Stimulated activated CD4-positive, alpha-beta T cell treated with anti-CD3 and anti-CD28 coated beads, Interleukin-2, amount 100 ng/mL, for 48 hours (primary cell): ENCODE measurements around the gene GLRX2.
A peak's percentile ranks its signal among the peaks of the same experiment; 100 is the strongest.

Source experiments
- DNase-seq, 2 donors: peaks; one replicate each; pipeline ENCODE4 v3.0.0-alpha.2; 2020

Gene GLRX2

GRCh38 chr1:193111641-193112090 lies 6.5 kb upstream of the GLRX2 start:
- DNase-seq = no peak

GRCh38 chr1:193110864-193111263 lies 5.7 kb upstream of the GLRX2 start:
- DNase-seq = no peak

- DNase-seq = no peak
Measured at GRCh38 chr1:193110246-193110645, 5.0 kb upstream of the GLRX2 start.

- no peak for DNase-seq
Measured at GRCh38 chr1:193109619-193110018, 4.4 kb upstream of the GLRX2 start.

- no peak for DNase-seq
Measured at GRCh38 chr1:193108471-193108870, 3.3 kb upstream of the GLRX2 start.

- no peak for DNase-seq
Measured at GRCh38 chr1:193105821-193106177, 585 bp upstream of the GLRX2 start.

GRCh38 chr1:193104502-193104906 lies 710 bp downstream of the GLRX2 start:
- DNase-seq = peak; percentile 10 to 12

- no peak for DNase-seq
Measured at GRCh38 chr1:193103759-193104501, 1.3 kb downstream of the GLRX2 start.

- no peak for DNase-seq
Measured at GRCh38 chr1:193102662-193103061, 2.6 kb downstream of the GLRX2 start.

- DNase-seq = no peak
Measured at GRCh38 chr1:193094112-193094511, 11.1 kb downstream of the GLRX2 start.

- DNase-seq = no peak
Measured at GRCh38 chr1:193090865-193091264, 14.3 kb downstream of the GLRX2 start.

GRCh38 chr1:193087893-193088292 lies 17.3 kb downstream of the GLRX2 start:
- DNase-seq = no peak

GRCh38 chr1:193086342-193086741 lies 18.9 kb downstream of the GLRX2 start:
- DNase-seq = no peak

- DNase-seq = no peak
Measured at GRCh38 chr1:193085263-193085662, 20.0 kb downstream of the GLRX2 start.

GRCh38 chr1:193083365-193084088 lies 21.7 kb downstream of the GLRX2 start:
- DNase-seq = no peak

- no peak for DNase-seq
Measured at GRCh38 chr1:193079187-193079586, 26.0 kb downstream of the GLRX2 start.

- no peak for DNase-seq
Measured at GRCh38 chr1:193077991-193078390, 27.2 kb downstream of the GLRX2 start.

- peak in 1 of 2 donors; percentile 10 for DNase-seq
Measured at GRCh38 chr1:193070942-193071341, 34.3 kb downstream of the GLRX2 start.

GRCh38 chr1:193070386-193070753 lies 34.8 kb downstream of the GLRX2 start:
- DNase-seq = no peak

GRCh38 chr1:193069748-193070385 lies 35.3 kb downstream of the GLRX2 start:
- DNase-seq = no peak

GRCh38 chr1:193068013-193068412 lies 37.2 kb downstream of the GLRX2 start:
- no peak for DNase-seq

- no peak for DNase-seq
Measured at GRCh38 chr1:193066606-193067005, 38.6 kb downstream of the GLRX2 start.

GRCh38 chr1:193065954-193066353 lies 39.3 kb downstream of the GLRX2 start:
- DNase-seq = no peak
